ENCODE results near the gene TAOK3. TPM values are rescaled to one million over a fixed set of nuclear protein-coding genes. Genes with fewer than 3 reads are reported as not detected.

Gene TAOK3
- total RNA-seq, 2 donors from 2014 or later, result 39.5 to 50.5 TPM

- TF ChIP-seq, protein P1, sequence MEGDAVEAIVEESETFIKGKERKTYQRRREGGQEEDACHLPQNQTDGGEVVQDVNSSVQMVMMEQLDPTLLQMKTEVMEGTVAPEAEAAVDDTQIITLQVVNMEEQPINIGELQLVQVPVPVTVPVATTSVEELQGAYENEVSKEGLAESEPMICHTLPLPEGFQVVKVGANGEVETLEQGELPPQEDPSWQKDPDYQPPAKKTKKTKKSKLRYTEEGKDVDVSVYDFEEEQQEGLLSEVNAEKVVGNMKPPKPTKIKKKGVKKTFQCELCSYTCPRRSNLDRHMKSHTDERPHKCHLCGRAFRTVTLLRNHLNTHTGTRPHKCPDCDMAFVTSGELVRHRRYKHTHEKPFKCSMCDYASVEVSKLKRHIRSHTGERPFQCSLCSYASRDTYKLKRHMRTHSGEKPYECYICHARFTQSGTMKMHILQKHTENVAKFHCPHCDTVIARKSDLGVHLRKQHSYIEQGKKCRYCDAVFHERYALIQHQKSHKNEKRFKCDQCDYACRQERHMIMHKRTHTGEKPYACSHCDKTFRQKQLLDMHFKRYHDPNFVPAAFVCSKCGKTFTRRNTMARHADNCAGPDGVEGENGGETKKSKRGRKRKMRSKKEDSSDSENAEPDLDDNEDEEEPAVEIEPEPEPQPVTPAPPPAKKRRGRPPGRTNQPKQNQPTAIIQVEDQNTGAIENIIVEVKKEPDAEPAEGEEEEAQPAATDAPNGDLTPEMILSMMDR (IDR thresholded peaks at IDR 0.05), result no peak
Measured at GRCh38 chr12:118345355-118345754, 27.4 kb downstream of the TAOK3 start.

GRCh38 chr12:118344829-118345228, 27.9 kb downstream of the TAOK3 start:
- no peaks in the 10 kb centered on the region for H3K4me1 ChIP-seq
- TF ChIP-seq, protein P1 (IDR thresholded peaks at IDR 0.05), result no peak
- no peaks in the 10 kb centered on the region for H3K27me3 ChIP-seq
- no peak overlapping the region for H3K27ac ChIP-seq
- no peak for DNase-seq
- no peaks in the 10 kb centered on the region for H3K9me3 ChIP-seq
- H3K4me3 ChIP-seq, result no peak overlapping the region
- H3K9ac ChIP-seq (ENCODE audit: low read depth in 2 of 2, low read length in 2 of 2), result no peak overlapping the region
- no peaks in the 10 kb centered on the region for H3K36me3 ChIP-seq
- intact Hi-C loops (cut with DNase I), result no loop called here

More at GRCh38 chr12:118345355-118345754, 27.4 kb downstream of the TAOK3 start:
- no peaks in the 10 kb centered on the region for H3K4me1 ChIP-seq
- H3K4me3 ChIP-seq, result no peak overlapping the region
- no peaks in the 10 kb centered on the region for H3K9me3 ChIP-seq
- no peak overlapping the region for H3K9ac ChIP-seq (ENCODE audit: low read depth in 2 of 2, low read length in 2 of 2)
- no peak for DNase-seq
- intact Hi-C loops (cut with DNase I), result no loop called here
- no peaks in the 10 kb centered on the region for H3K36me3 ChIP-seq
- H3K27me3 ChIP-seq, result no peaks in the 10 kb centered on the region
- H3K27ac ChIP-seq, result no peak overlapping the region

- Histone ChIP-seq H3K27me3 (no peaks in the 10 kb centered on the region), H3K9me3 (no peaks in the 10 kb centered on the region), H3K4me3 (no peak overlapping the region), H3K4me1 (no peaks in the 10 kb centered on the region), H3K27ac (no peak overlapping the region), H3K36me3 (no peaks in the 10 kb centered on the region), H3K9ac (ENCODE audit: low read depth in 2 of 2, low read length in 2 of 2) (no peak overlapping the region)
- TF ChIP-seq, protein P1 (IDR thresholded peaks at IDR 0.05), result no peak
- no peak for DNase-seq
- intact Hi-C loops (cut with DNase I), result no loop called here
Measured at GRCh38 chr12:118342090-118342489, 30.6 kb downstream of the TAOK3 start.

GRCh38 chr12:118337194-118337838, 35.4 kb downstream of the TAOK3 start:
- Histone ChIP-seq H3K27ac (no peak overlapping the region), H3K4me3 (no peak overlapping the region), H3K27me3 (no peaks in the 10 kb centered on the region), H3K9ac (ENCODE audit: low read depth in 2 of 2, low read length in 2 of 2) (no peak overlapping the region), H3K4me1 (no peaks in the 10 kb centered on the region), H3K36me3 (no peaks in the 10 kb centered on the region), H3K9me3 (no peaks in the 10 kb centered on the region)
- no peak for DNase-seq
- intact Hi-C loops (cut with DNase I), result no loop called here
- TF ChIP-seq, protein P1 (IDR thresholded peaks at IDR 0.05), result no peak

- Histone ChIP-seq H3K4me3 (no peak overlapping the region), H3K4me1 (no peaks in the 10 kb centered on the region), H3K27ac (no peak overlapping the region), H3K9me3 (no peaks in the 10 kb centered on the region), H3K36me3 (no peaks in the 10 kb centered on the region), H3K27me3 (no peaks in the 10 kb centered on the region), H3K9ac (ENCODE audit: low read depth in 2 of 2, low read length in 2 of 2) (no peak overlapping the region)
- intact Hi-C loops (cut with DNase I), result no loop called here
- no peak for DNase-seq
- TF ChIP-seq, protein P1 (IDR thresholded peaks at IDR 0.05), result no peak
Measured at GRCh38 chr12:118336123-118336522, 36.6 kb downstream of the TAOK3 start.

All from colonic mucosa (tissue), 4 donors.